SU-DHL-6 (cell line): ENCODE measurements around the gene RAD51B.

ENCODE experiments used
- H2AFZ ChIP-seq: fragments of 200-600 bp; sonication (generic); 2 replicates; pipeline ENCODE4 v1.6.1; 2014; ENCODE audit warnings: low read depth, mild to moderate bottlenecking, moderate library complexity, mixed read lengths, antibody characterized with exemption, low read length; ENCODE audit not compliant: severe bottlenecking
- H3F3A ChIP-seq: fragments of 200-600 bp; shearing (Covaris generic); 2 replicates; pipeline ENCODE4 v1.6.0; 2016; ENCODE audit warnings: antibody characterized with exemption, mild to moderate bottlenecking; ENCODE audit not compliant: insufficient read depth
- H3K27ac ChIP-seq: fragments of 200-600 bp; sonication (generic); 2 replicates; pipeline ENCODE4 v1.5.1; 2016; ENCODE audit warnings: low read depth, mild to moderate bottlenecking, low read length, moderate library complexity, mixed read lengths
- H3K27me3 ChIP-seq: fragments of 200-600 bp; sonication (generic), shearing (Covaris generic); 2 replicates; pipeline ENCODE4 v1.6.0; 2014; ENCODE audit warnings: mild to moderate bottlenecking, low read length
- H3K36me3 ChIP-seq: fragments of 200-600 bp; sonication (generic); 2 replicates; pipeline ENCODE4 v1.6.1; 2014; ENCODE audit warnings: mild to moderate bottlenecking, low read length, mixed read lengths
- H3K4me2 ChIP-seq: fragments of 300-600, 200-600 bp; shearing (Covaris generic), sonication (generic); 2 replicates; pipeline ENCODE4 v1.6.0; 2014; ENCODE audit warnings: low read length, low read depth, mild to moderate bottlenecking; ENCODE audit not compliant: poor library complexity, severe bottlenecking
- H3K4me3 ChIP-seq: fragments of 200-600 bp; sonication (generic); 2 replicates; pipeline ENCODE4 v1.5.1; 2014; ENCODE audit warnings: antibody characterized with exemption, low read length, mild to moderate bottlenecking, mixed read lengths; ENCODE audit not compliant: insufficient read depth, poor library complexity, severe bottlenecking
- H3K79me2 ChIP-seq: fragments of 200-600 bp; sonication (generic); 2 replicates; pipeline ENCODE4 v1.6.1; 2014; ENCODE audit warnings: mild to moderate bottlenecking, low read length, moderate library complexity; ENCODE audit not compliant: insufficient read depth
- H3K9ac ChIP-seq: fragments of 200-600 bp; sonication (generic); 2 replicates; pipeline ENCODE4 v1.7.0; 2014; ENCODE audit warnings: mild to moderate bottlenecking, low read length
- H3K9me2 ChIP-seq: fragments of 200-600 bp; sonication (generic); replicated peaks from 2 replicates; pipeline ENCODE4 v1.6.1; 2014; ENCODE audit warnings: low read length; ENCODE audit not compliant: insufficient read depth
- H3K9me3 ChIP-seq: fragments of 200-600 bp; sonication (generic); 2 replicates; pipeline ENCODE4 v1.6.1; 2014; ENCODE audit warnings: low read length, mixed read lengths; ENCODE audit not compliant: insufficient read depth
- H4K20me1 ChIP-seq: fragments of 200-600 bp; sonication (generic); 2 replicates; pipeline ENCODE4 v1.6.1; 2014; ENCODE audit warnings: low read depth, mild to moderate bottlenecking, antibody characterized with exemption, low read length, moderate library complexity, mixed read lengths
- CTCF ChIP-seq: fragments of 200-600 bp; sonication (generic); IDR thresholded peaks from one replicate; pipeline ENCODE4 v1.5.1; 2017; ENCODE audit warnings: antibody characterized with exemption, mild to moderate bottlenecking, low read length, moderate library complexity; ENCODE audit not compliant: insufficient read depth, poor library complexity, severe bottlenecking
- EZH2phosphoT487 ChIP-seq: fragments of 200-600 bp; sonication (generic), shearing (Covaris generic); conservative IDR thresholded peaks from 2 replicates; pipeline ENCODE4 v1.6.1; 2018; ENCODE audit warnings: mild to moderate bottlenecking, antibody characterized with exemption, low read length, moderate library complexity, mixed read lengths

The RAD51B gene

GRCh38 chr14:68328509-68328908, 508.9 kb downstream of the RAD51B start:
- TF ChIP-seq EZH2phosphoT487 (no peak), CTCF (no peak)
- Histone ChIP-seq H3K4me3 (no peak overlapping the region), H3K4me2 (no peak overlapping the region), H3K27ac (no peak overlapping the region), H3K9ac (no peak overlapping the region), H3K79me2 (no peaks in the 10 kb centered on the region), H3K9me2 (no peaks in the 10 kb centered on the region), H3F3A (peaks cover 11% of the 10 kb centered on the region; the same call in 1 of the 2 replicates), H4K20me1 (no peaks in the 10 kb centered on the region), H3K9me3 (no peaks in the 10 kb centered on the region), H3K36me3 (no peaks in the 10 kb centered on the region), H3K27me3 (no peaks in the 10 kb centered on the region), H2AFZ (no peak overlapping the region)

DNA sequence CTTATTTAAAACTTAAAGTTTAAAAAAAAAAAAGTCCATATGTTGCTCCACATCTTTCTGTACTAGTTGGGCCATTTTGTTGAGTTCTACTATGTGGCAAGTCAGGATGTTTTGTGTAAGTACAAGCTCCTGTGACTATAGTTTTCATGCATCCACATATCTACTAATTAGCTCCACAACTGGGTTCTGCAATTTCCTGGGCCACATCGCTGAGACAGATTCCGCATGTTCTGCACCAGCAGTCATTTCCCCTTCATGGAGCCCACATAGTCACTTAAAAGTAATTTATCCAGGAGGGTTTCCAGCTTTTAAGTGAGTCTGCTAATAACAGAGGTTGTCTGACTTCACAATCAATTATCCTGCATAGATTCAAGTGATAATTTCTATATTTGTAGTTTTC, 511.8 kb downstream of the RAD51B start:
- Histone ChIP-seq H3K9me2 (no peaks in the 10 kb centered on the region), H3K27ac (no peak overlapping the region), H3K4me3 (no peak overlapping the region), H4K20me1 (no peaks in the 10 kb centered on the region), H3K4me2 (no peak overlapping the region), H3K27me3 (no peaks in the 10 kb centered on the region), H2AFZ (no peak overlapping the region), H3K79me2 (no peaks in the 10 kb centered on the region), H3K9me3 (no peaks in the 10 kb centered on the region), H3F3A (peaks cover 8% of the 10 kb centered on the region; the same call in 1 of the 2 replicates), H3K9ac (no peak overlapping the region), H3K36me3 (no peaks in the 10 kb centered on the region)
- no peak for TF ChIP-seq CTCF
- TF ChIP-seq EZH2phosphoT487 = no peak

DNA sequence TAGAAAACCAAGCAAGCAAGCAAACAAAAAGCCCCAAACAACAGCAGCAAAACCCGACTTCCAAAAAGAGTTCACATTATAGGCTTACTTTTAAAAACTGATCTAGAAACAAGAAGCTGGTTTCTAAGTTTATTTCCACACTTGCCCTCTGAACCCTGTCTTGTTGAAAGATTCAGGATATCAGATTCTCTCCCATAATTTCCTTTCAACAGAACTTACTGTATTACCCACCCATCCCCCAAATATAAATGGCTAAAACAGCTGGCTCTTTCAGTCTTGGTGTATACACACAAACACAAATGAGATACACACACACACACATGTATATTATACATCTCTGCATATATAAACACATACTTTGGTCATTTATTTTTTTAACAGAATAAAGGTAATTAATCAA, 512.4 kb downstream of the RAD51B start:
- H3K9me3 ChIP-seq = no peaks in the 10 kb centered on the region
- H4K20me1 ChIP-seq = no peaks in the 10 kb centered on the region
- H3K9ac ChIP-seq = no peak overlapping the region
- no peak overlapping the region for H3K27ac ChIP-seq
- no peak for TF ChIP-seq EZH2phosphoT487
- no peak for TF ChIP-seq CTCF
- H3K4me3 ChIP-seq = no peak overlapping the region
- no peak overlapping the region for H2AFZ ChIP-seq
- H3K36me3 ChIP-seq = no peaks in the 10 kb centered on the region
- H3K27me3 ChIP-seq = no peaks in the 10 kb centered on the region
- no peaks in the 10 kb centered on the region for H3K79me2 ChIP-seq
- H3K9me2 ChIP-seq = no peaks in the 10 kb centered on the region
- H3K4me2 ChIP-seq = no peak overlapping the region
- H3F3A ChIP-seq = peaks cover 8% of the 10 kb centered on the region; the same call in 1 of the 2 replicates

- peak overlapping the region; percentile 3 for H3K4me2 ChIP-seq
These were observed 513.7 kb downstream of the RAD51B start for GRCh38 chr14:68333262-68333661.

More at GRCh38 chr14:68333262-68333661, 513.7 kb downstream of the RAD51B start:
- no peak overlapping the region for H3K27ac ChIP-seq
- H3K4me3 ChIP-seq = no peak overlapping the region
- H3K36me3 ChIP-seq = no peaks in the 10 kb centered on the region
- no peaks in the 10 kb centered on the region for H3K9me2 ChIP-seq
- no peak for TF ChIP-seq CTCF
- TF ChIP-seq EZH2phosphoT487 = no peak
- no peak overlapping the region for H3K9ac ChIP-seq
- H3F3A ChIP-seq = peaks cover 8% of the 10 kb centered on the region; the same call in 1 of the 2 replicates
- no peaks in the 10 kb centered on the region for H3K27me3 ChIP-seq
- H3K9me3 ChIP-seq = no peaks in the 10 kb centered on the region
- H3K79me2 ChIP-seq = no peaks in the 10 kb centered on the region
- no peak overlapping the region for H2AFZ ChIP-seq
- H4K20me1 ChIP-seq = no peaks in the 10 kb centered on the region
